SK-N-SH (cell line): ENCODE data around the gene PGS1. TPM values are rescaled to one million over a fixed set of nuclear protein-coding genes. Genes with fewer than 3 reads are reported as not detected.

ENCODE experiments used
- CTCF ChIA-PET: fragments of 300-600, 350-600 bp; formaldehyde crosslinking; extraction: SDS; loops from one replicate; lab custom pipeline; 2021; lab: Yijun Ruan, JAX
- POLR2A ChIA-PET: fragments of 350-600 bp; sonication (Branson Sonifier 250); formaldehyde crosslinking; extraction: SDS; loops from one replicate; lab custom pipeline; 2020; ENCODE audit warnings: antibody characterized with exemption, inconsistent platforms; lab: Yijun Ruan, JAX
- DNase-seq: peaks from one replicate; pipeline ENCODE4 v3.0.0; 2012
- H2AFZ ChIP-seq: fragments of 200-600 bp; sonication (generic); 2 replicates; pipeline ENCODE4 v1.8.1; 2016; ENCODE audit warnings: antibody characterized with exemption, mild to moderate bottlenecking, low read depth
- H3F3A ChIP-seq: fragments of 200-600 bp; sonication (generic); replicated peaks from 2 replicates; pipeline ENCODE3; 2016; ENCODE audit warnings: antibody characterized with exemption, mild to moderate bottlenecking; ENCODE audit not compliant: insufficient read depth
- H3K27ac ChIP-seq, 2 experiments: fragments of 200-500 bp in 1 of 2; fragments of 200-600 bp in 1 of 2; sonication (Bioruptor generic) in 1 of 2; sonication (generic), shearing (Covaris generic) in 1 of 2; 2 replicates each; pipeline versions ENCODE4 v1.5.1 to v1.6.1; 2014 to 2016; ENCODE audit warnings: low read depth in 2 of 2, inconsistent platforms in 1 of 2, low read length in 1 of 2, mild to moderate bottlenecking in 1 of 2, mixed read lengths in 1 of 2
- H3K27me3 ChIP-seq: fragments of 200-600 bp; sonication (generic), shearing (Covaris generic); 2 replicates; pipeline ENCODE4 v1.6.1; 2016; ENCODE audit warnings: mixed run types; ENCODE audit not compliant: insufficient read depth
- H3K36me3 ChIP-seq, 2 experiments: fragments of 200-500 bp in 1 of 2; fragments of 200-600 bp in 1 of 2; sonication (Bioruptor generic) in 1 of 2; sonication (generic) in 1 of 2; replicated peaks in 1 of 2; 2 replicates each; pipeline versions ENCODE3 to v1.5.1; 2014 to 2016; ENCODE audit warnings: low read length in 1 of 2, mild to moderate bottlenecking in 1 of 2; ENCODE audit not compliant: insufficient read depth in 2 of 2, control insufficient read depth in 1 of 2
- H3K4me1 ChIP-seq, 2 experiments: fragments of 200-500 bp in 1 of 2; fragments of 200-600 bp in 1 of 2; sonication (Bioruptor generic) in 1 of 2; sonication (generic), shearing (Covaris generic) in 1 of 2; 2 replicates each; pipeline versions ENCODE4 v1.5.1 to v1.6.1; 2014 to 2016; ENCODE audit warnings: low read depth in 1 of 2, low read length in 1 of 2, mixed run types in 1 of 2; ENCODE audit not compliant: insufficient read depth in 2 of 2, control insufficient read depth in 1 of 2
- H3K4me2 ChIP-seq: fragments of 200-600 bp; sonication (generic), shearing (Covaris generic); 2 replicates; pipeline ENCODE4 v1.6.1; 2017; ENCODE audit warnings: mixed run types
- H3K4me3 ChIP-seq, 2 experiments: fragments of 200-500 bp in 1 of 2; fragments of 200-600 bp in 1 of 2; sonication (Bioruptor generic) in 1 of 2; sonication (generic), shearing (Covaris generic) in 1 of 2; 2 replicates each; pipeline versions ENCODE4 v1.5.1 to v1.8.1; 2014 to 2016; ENCODE audit warnings: low read depth in 2 of 2, inconsistent platforms in 1 of 2, low read length in 1 of 2, mild to moderate bottlenecking in 1 of 2, mixed read lengths in 1 of 2, moderate library complexity in 1 of 2
- H3K79me2 ChIP-seq: fragments of 200-600 bp; sonication (generic); 2 replicates; pipeline ENCODE4 v1.8.1; 2017; ENCODE audit warnings: mild to moderate bottlenecking; ENCODE audit not compliant: insufficient read depth
- H3K9ac ChIP-seq: fragments of 200-600 bp; sonication (generic); 2 replicates; pipeline ENCODE4 v1.6.1; 2017; ENCODE audit warnings: mixed run types
- H3K9me2 ChIP-seq: fragments of 200-600 bp; sonication (generic); 2 replicates; pipeline ENCODE4 v1.6.1; 2017; ENCODE audit warnings: mixed run types
- H3K9me3 ChIP-seq: fragments of 200-600 bp; sonication (generic); 2 replicates; pipeline ENCODE4 v1.6.1; 2017; ENCODE audit warnings: mixed run types, mild to moderate bottlenecking, moderate library complexity
- H4K20me1 ChIP-seq: fragments of 200-600 bp; sonication (generic); 2 replicates; pipeline ENCODE4 v1.6.1; 2017; ENCODE audit warnings: mild to moderate bottlenecking, mixed run types; ENCODE audit not compliant: insufficient read depth
- CHD2 ChIP-seq: fragments of 150-350 bp; IDR thresholded peaks from 2 replicates; pipeline ENCODE4 v1.6.1; 2018; ENCODE audit warnings: low read length; ENCODE audit not compliant: partially characterized antibody
- ELF1 ChIP-seq: IDR thresholded peaks from 2 replicates; pipeline ENCODE4 v1.4.0; 2012
- FOXJ3 ChIP-seq: sonication (generic); formaldehyde crosslinking; IDR thresholded peaks from 2 replicates; pipeline ENCODE4 v1.5.1; 2020; ENCODE audit warnings: mild to moderate bottlenecking, missing genetic modification reagents
- FOXM1 ChIP-seq: IDR thresholded peaks from 2 replicates; pipeline ENCODE4 v1.4.0; 2012; ENCODE audit warnings: low read depth, mild to moderate bottlenecking
- MEF2A ChIP-seq: IDR thresholded peaks from 2 replicates; pipeline ENCODE4 v1.4.0; 2012; ENCODE audit warnings: low read depth, borderline replicate concordance
- MXI1 ChIP-seq: IDR thresholded peaks from 2 replicates; pipeline ENCODE4 v1.6.1; 2012; ENCODE audit warnings: mild to moderate bottlenecking, low read depth, low read length, improper control_type of control experiment
- NRF1 ChIP-seq: IDR thresholded peaks from 2 replicates; pipeline ENCODE4 v1.6.1; 2012; ENCODE audit warnings: low read depth, mild to moderate bottlenecking, low read length
- RCOR1 ChIP-seq: fragments of 150-350 bp; IDR thresholded peaks from 2 replicates; pipeline ENCODE4 v1.6.1; 2017; ENCODE audit warnings: antibody characterized with exemption, low read length
- RFX5 ChIP-seq: IDR thresholded peaks from 2 replicates; pipeline ENCODE4 v1.6.1; 2012; ENCODE audit warnings: mild to moderate bottlenecking, improper control_type of control experiment, low read length
- TCF12 ChIP-seq: IDR thresholded peaks from 2 replicates; pipeline ENCODE4 v1.4.0; 2012
- TEAD4 ChIP-seq: IDR thresholded peaks from 2 replicates; pipeline ENCODE4 v1.4.0; 2012; ENCODE audit warnings: mild to moderate bottlenecking, borderline replicate concordance; ENCODE audit not compliant: insufficient read depth
- USF1 ChIP-seq: IDR thresholded peaks from 2 replicates; pipeline ENCODE4 v1.4.0; 2012; ENCODE audit warnings: low read depth, borderline replicate concordance
- WGBS: methylation state at CpG from one replicate; pipeline ENCODE4 v1.1.6; 2017; ENCODE audit warnings: low lambda C conversion rate; 5-methylcytosine and 5-hydroxymethylcytosine counted together
- polyA plus RNA-seq, 3 experiments: library from polyadenylated mRNA; depleted of rRNA; stranded (reverse); fragments of >200 nt; gene quantifications; 2 replicates each; pipeline ENCODE4 v1.2.3, GENCODE V29; 2012
- TF ChIP-seq, protein P1 (sequence below): IDR thresholded peaks from 2 replicates; pipeline ENCODE4; 2012
- TF ChIP-seq, protein P2 (sequence below): fragments of 150-350 bp; IDR thresholded peaks from 2 replicates; pipeline ENCODE4 v1.6.1; 2016; ENCODE audit warnings: mild to moderate bottlenecking, low read depth, low read length
- TF ChIP-seq, protein P3 (sequence below): IDR thresholded peaks from 2 replicates; pipeline ENCODE4 v1.6.1; 2012; ENCODE audit warnings: mild to moderate bottlenecking, low read depth, low read length, moderate library complexity
- TF ChIP-seq, protein P4 (sequence below): IDR thresholded peaks from 2 replicates; pipeline ENCODE4 v1.4.0; 2012; ENCODE audit warnings: low read depth, borderline replicate concordance

Gene PGS1
- polyA plus RNA-seq, 1 of the 3 experiments (the other 2 are of a cell fraction): 88.4 TPM

DNA sequence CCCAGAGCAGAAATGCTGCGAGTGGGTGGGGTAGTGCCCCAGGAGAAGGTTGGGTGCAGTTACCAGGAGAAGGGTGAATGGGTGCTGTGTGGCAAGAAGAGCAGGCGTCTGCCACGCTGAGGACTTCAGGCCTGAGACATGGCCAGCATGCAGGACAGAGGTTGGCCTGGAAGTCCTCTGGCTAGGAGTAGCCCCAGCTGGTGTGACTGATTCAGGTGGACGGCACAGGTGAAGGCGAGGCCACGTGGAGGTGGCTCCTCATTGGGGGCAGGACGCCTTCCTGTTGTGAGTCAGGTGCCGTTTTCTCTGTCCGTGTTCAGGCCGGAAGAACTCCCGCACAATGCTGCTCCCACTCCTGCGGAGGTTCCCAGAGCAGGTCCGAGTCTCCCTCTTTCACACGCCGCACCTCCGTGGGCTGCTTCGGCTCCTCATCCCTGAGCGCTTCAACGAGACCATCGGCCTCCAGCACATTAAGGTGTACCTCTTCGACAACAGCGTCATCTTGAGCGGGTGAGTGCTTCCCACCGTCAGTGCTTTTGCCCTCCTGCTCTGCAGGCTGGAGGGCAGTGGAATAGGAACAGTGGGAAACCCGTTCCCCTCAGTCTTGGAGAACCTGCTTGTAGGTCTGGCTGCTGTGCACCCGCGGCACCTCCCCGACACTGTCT is 20.7 kb downstream of the PGS1 start (continued):
- TF ChIP-seq FOXM1: no peak
- TF ChIP-seq, protein P1, sequence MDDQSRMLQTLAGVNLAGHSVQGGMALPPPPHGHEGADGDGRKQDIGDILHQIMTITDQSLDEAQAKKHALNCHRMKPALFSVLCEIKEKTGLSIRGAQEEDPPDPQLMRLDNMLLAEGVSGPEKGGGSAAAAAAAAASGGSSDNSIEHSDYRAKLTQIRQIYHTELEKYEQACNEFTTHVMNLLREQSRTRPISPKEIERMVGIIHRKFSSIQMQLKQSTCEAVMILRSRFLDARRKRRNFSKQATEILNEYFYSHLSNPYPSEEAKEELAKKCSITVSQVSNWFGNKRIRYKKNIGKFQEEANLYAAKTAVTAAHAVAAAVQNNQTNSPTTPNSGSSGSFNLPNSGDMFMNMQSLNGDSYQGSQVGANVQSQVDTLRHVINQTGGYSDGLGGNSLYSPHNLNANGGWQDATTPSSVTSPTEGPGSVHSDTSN: no peak

- H3K4me2 ChIP-seq: no peak overlapping the region
- 81% methylated on average over 6 of the region's 6 CpGs for WGBS
- H3K36me3 ChIP-seq: peaks cover 59 to 80% of the 10 kb centered on the region in 2 experiments
- POLR2A ChIA-PET: no interaction called here
- no peak overlapping the region for H3K27ac ChIP-seq
- CTCF ChIA-PET: interaction anchor here (1.3 kb wide), 1 partner anchor 15 kb away, joined by 4 read pairs; no protein-coding TSS in a partner anchor
- no peak overlapping the region for H3K4me3 ChIP-seq
- H3K9me3 ChIP-seq: no peaks in the 10 kb centered on the region
- peaks cover 57% of the 10 kb centered on the region for H3K79me2 ChIP-seq
- peaks cover 0 to 3% of the 10 kb centered on the region in 2 experiments; a peak in 1 of 4 replicates for H3K4me1 ChIP-seq
- H4K20me1 ChIP-seq: peaks cover 30% of the 10 kb centered on the region
- DNase-seq: no peak
- no peak overlapping the region for H2AFZ ChIP-seq
- H3F3A ChIP-seq: no peaks in the 10 kb centered on the region
- H3K9ac ChIP-seq: no peak overlapping the region
- no peak for TF ChIP-seq FOXJ3 (CRISPR knock-in tag)
- TF ChIP-seq RCOR1: no peak
- TF ChIP-seq, protein P2, sequence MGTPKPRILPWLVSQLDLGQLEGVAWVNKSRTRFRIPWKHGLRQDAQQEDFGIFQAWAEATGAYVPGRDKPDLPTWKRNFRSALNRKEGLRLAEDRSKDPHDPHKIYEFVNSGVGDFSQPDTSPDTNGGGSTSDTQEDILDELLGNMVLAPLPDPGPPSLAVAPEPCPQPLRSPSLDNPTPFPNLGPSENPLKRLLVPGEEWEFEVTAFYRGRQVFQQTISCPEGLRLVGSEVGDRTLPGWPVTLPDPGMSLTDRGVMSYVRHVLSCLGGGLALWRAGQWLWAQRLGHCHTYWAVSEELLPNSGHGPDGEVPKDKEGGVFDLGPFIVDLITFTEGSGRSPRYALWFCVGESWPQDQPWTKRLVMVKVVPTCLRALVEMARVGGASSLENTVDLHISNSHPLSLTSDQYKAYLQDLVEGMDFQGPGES: no peak
- TF ChIP-seq MXI1: no peak
- no peak for TF ChIP-seq MEF2A
- no peak for TF ChIP-seq RFX5
- no peak for TF ChIP-seq NRF1
- no peak for TF ChIP-seq USF1
- TF ChIP-seq, protein P3, sequence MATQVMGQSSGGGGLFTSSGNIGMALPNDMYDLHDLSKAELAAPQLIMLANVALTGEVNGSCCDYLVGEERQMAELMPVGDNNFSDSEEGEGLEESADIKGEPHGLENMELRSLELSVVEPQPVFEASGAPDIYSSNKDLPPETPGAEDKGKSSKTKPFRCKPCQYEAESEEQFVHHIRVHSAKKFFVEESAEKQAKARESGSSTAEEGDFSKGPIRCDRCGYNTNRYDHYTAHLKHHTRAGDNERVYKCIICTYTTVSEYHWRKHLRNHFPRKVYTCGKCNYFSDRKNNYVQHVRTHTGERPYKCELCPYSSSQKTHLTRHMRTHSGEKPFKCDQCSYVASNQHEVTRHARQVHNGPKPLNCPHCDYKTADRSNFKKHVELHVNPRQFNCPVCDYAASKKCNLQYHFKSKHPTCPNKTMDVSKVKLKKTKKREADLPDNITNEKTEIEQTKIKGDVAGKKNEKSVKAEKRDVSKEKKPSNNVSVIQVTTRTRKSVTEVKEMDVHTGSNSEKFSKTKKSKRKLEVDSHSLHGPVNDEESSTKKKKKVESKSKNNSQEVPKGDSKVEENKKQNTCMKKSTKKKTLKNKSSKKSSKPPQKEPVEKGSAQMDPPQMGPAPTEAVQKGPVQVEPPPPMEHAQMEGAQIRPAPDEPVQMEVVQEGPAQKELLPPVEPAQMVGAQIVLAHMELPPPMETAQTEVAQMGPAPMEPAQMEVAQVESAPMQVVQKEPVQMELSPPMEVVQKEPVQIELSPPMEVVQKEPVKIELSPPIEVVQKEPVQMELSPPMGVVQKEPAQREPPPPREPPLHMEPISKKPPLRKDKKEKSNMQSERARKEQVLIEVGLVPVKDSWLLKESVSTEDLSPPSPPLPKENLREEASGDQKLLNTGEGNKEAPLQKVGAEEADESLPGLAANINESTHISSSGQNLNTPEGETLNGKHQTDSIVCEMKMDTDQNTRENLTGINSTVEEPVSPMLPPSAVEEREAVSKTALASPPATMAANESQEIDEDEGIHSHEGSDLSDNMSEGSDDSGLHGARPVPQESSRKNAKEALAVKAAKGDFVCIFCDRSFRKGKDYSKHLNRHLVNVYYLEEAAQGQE: no peak
- no peak for TF ChIP-seq TEAD4
- no peak for TF ChIP-seq TCF12
- TF ChIP-seq, protein P4, sequence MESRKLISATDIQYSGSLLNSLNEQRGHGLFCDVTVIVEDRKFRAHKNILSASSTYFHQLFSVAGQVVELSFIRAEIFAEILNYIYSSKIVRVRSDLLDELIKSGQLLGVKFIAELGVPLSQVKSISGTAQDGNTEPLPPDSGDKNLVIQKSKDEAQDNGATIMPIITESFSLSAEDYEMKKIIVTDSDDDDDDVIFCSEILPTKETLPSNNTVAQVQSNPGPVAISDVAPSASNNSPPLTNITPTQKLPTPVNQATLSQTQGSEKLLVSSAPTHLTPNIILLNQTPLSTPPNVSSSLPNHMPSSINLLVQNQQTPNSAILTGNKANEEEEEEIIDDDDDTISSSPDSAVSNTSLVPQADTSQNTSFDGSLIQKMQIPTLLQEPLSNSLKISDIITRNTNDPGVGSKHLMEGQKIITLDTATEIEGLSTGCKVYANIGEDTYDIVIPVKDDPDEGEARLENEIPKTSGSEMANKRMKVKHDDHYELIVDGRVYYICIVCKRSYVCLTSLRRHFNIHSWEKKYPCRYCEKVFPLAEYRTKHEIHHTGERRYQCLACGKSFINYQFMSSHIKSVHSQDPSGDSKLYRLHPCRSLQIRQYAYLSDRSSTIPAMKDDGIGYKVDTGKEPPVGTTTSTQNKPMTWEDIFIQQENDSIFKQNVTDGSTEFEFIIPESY: no peak
- TF ChIP-seq ELF1: no peak
- TF ChIP-seq CHD2: no peak
- TF ChIP-seq, all 33 proteins: peak for 0
- Histone ChIP-seq H3K9me2 (no peaks in the 10 kb centered on the region), H3K27me3 (no peaks in the 10 kb centered on the region)
Observed at GRCh38 chr17:78399693-78400144, 21.3 kb downstream of the PGS1 start.
